SK-N-SH (cell line): ENCODE data around the gene TXNDC5. TPM values are rescaled to one million over a fixed set of nuclear protein-coding genes. Genes with fewer than 3 reads are reported as not detected.

Experiments
- CTCF ChIA-PET: fragments of 300-600, 350-600 bp; formaldehyde crosslinking; extraction: SDS; loops from one replicate; lab custom pipeline; 2021; lab: Yijun Ruan, JAX
- POLR2A ChIA-PET: fragments of 350-600 bp; sonication (Branson Sonifier 250); formaldehyde crosslinking; extraction: SDS; loops from one replicate; lab custom pipeline; 2020; ENCODE audit warnings: antibody characterized with exemption, inconsistent platforms; lab: Yijun Ruan, JAX
- DNase-seq: peaks from one replicate; pipeline ENCODE4 v3.0.0; 2012
- H2AFZ ChIP-seq: fragments of 200-600 bp; sonication (generic); 2 replicates; pipeline ENCODE4 v1.8.1; 2016; ENCODE audit warnings: antibody characterized with exemption, mild to moderate bottlenecking, low read depth
- H3F3A ChIP-seq: fragments of 200-600 bp; sonication (generic); replicated peaks from 2 replicates; pipeline ENCODE3; 2016; ENCODE audit warnings: antibody characterized with exemption, mild to moderate bottlenecking; ENCODE audit not compliant: insufficient read depth
- H3K27ac ChIP-seq, 2 experiments: fragments of 200-500 bp in 1 of 2; fragments of 200-600 bp in 1 of 2; sonication (Bioruptor generic) in 1 of 2; sonication (generic), shearing (Covaris generic) in 1 of 2; 2 replicates each; pipeline versions ENCODE4 v1.5.1 to v1.6.1; 2014 to 2016; ENCODE audit warnings: low read depth in 2 of 2, inconsistent platforms in 1 of 2, low read length in 1 of 2, mild to moderate bottlenecking in 1 of 2, mixed read lengths in 1 of 2
- H3K27me3 ChIP-seq: fragments of 200-600 bp; sonication (generic), shearing (Covaris generic); 2 replicates; pipeline ENCODE4 v1.6.1; 2016; ENCODE audit warnings: mixed run types; ENCODE audit not compliant: insufficient read depth
- H3K36me3 ChIP-seq, 2 experiments: fragments of 200-500 bp in 1 of 2; fragments of 200-600 bp in 1 of 2; sonication (Bioruptor generic) in 1 of 2; sonication (generic) in 1 of 2; replicated peaks in 1 of 2; 2 replicates each; pipeline versions ENCODE3 to v1.5.1; 2014 to 2016; ENCODE audit warnings: low read length in 1 of 2, mild to moderate bottlenecking in 1 of 2; ENCODE audit not compliant: insufficient read depth in 2 of 2, control insufficient read depth in 1 of 2
- H3K4me1 ChIP-seq, 2 experiments: fragments of 200-500 bp in 1 of 2; fragments of 200-600 bp in 1 of 2; sonication (Bioruptor generic) in 1 of 2; sonication (generic), shearing (Covaris generic) in 1 of 2; 2 replicates each; pipeline versions ENCODE4 v1.5.1 to v1.6.1; 2014 to 2016; ENCODE audit warnings: low read depth in 1 of 2, low read length in 1 of 2, mixed run types in 1 of 2; ENCODE audit not compliant: insufficient read depth in 2 of 2, control insufficient read depth in 1 of 2
- H3K4me2 ChIP-seq: fragments of 200-600 bp; sonication (generic), shearing (Covaris generic); 2 replicates; pipeline ENCODE4 v1.6.1; 2017; ENCODE audit warnings: mixed run types
- H3K4me3 ChIP-seq, 2 experiments: fragments of 200-500 bp in 1 of 2; fragments of 200-600 bp in 1 of 2; sonication (Bioruptor generic) in 1 of 2; sonication (generic), shearing (Covaris generic) in 1 of 2; 2 replicates each; pipeline versions ENCODE4 v1.5.1 to v1.8.1; 2014 to 2016; ENCODE audit warnings: low read depth in 2 of 2, inconsistent platforms in 1 of 2, low read length in 1 of 2, mild to moderate bottlenecking in 1 of 2, mixed read lengths in 1 of 2, moderate library complexity in 1 of 2
- H3K79me2 ChIP-seq: fragments of 200-600 bp; sonication (generic); 2 replicates; pipeline ENCODE4 v1.8.1; 2017; ENCODE audit warnings: mild to moderate bottlenecking; ENCODE audit not compliant: insufficient read depth
- H3K9ac ChIP-seq: fragments of 200-600 bp; sonication (generic); 2 replicates; pipeline ENCODE4 v1.6.1; 2017; ENCODE audit warnings: mixed run types
- H3K9me2 ChIP-seq: fragments of 200-600 bp; sonication (generic); 2 replicates; pipeline ENCODE4 v1.6.1; 2017; ENCODE audit warnings: mixed run types
- H3K9me3 ChIP-seq: fragments of 200-600 bp; sonication (generic); 2 replicates; pipeline ENCODE4 v1.6.1; 2017; ENCODE audit warnings: mixed run types, mild to moderate bottlenecking, moderate library complexity
- H4K20me1 ChIP-seq: fragments of 200-600 bp; sonication (generic); 2 replicates; pipeline ENCODE4 v1.6.1; 2017; ENCODE audit warnings: mild to moderate bottlenecking, mixed run types; ENCODE audit not compliant: insufficient read depth
- CHD2 ChIP-seq: fragments of 150-350 bp; IDR thresholded peaks from 2 replicates; pipeline ENCODE4 v1.6.1; 2018; ENCODE audit warnings: low read length; ENCODE audit not compliant: partially characterized antibody
- ELF1 ChIP-seq: IDR thresholded peaks from 2 replicates; pipeline ENCODE4 v1.4.0; 2012
- FOSL2 ChIP-seq: IDR thresholded peaks from 2 replicates; pipeline ENCODE4 v1.4.0; 2012; ENCODE audit warnings: low read depth, mild to moderate bottlenecking, moderate library complexity, borderline replicate concordance
- FOXJ3 ChIP-seq: sonication (generic); formaldehyde crosslinking; IDR thresholded peaks from 2 replicates; pipeline ENCODE4 v1.5.1; 2020; ENCODE audit warnings: mild to moderate bottlenecking, missing genetic modification reagents
- GABPA ChIP-seq: IDR thresholded peaks from 2 replicates; pipeline ENCODE4 v1.4.0; 2012; ENCODE audit warnings: low read depth, mild to moderate bottlenecking
- GATA2 ChIP-seq: sonication (generic); formaldehyde crosslinking; IDR thresholded peaks from 2 replicates; pipeline ENCODE4 v1.5.0; 2020; ENCODE audit warnings: mild to moderate bottlenecking, missing genetic modification reagents
- MEF2A ChIP-seq: IDR thresholded peaks from 2 replicates; pipeline ENCODE4 v1.4.0; 2012; ENCODE audit warnings: low read depth, borderline replicate concordance
- NRF1 ChIP-seq: IDR thresholded peaks from 2 replicates; pipeline ENCODE4 v1.6.1; 2012; ENCODE audit warnings: low read depth, mild to moderate bottlenecking, low read length
- RXRA ChIP-seq: IDR thresholded peaks from 2 replicates; pipeline ENCODE4 v1.4.0; 2012; ENCODE audit warnings: low read depth, mild to moderate bottlenecking, borderline replicate concordance
- YY1 ChIP-seq: IDR thresholded peaks from 2 replicates; pipeline ENCODE4 v1.4.0; 2012; ENCODE audit warnings: low read depth, mild to moderate bottlenecking
- WGBS: methylation state at CpG from one replicate; pipeline ENCODE4 v1.1.6; 2017; ENCODE audit warnings: low lambda C conversion rate; 5-methylcytosine and 5-hydroxymethylcytosine counted together
- polyA plus RNA-seq, 3 experiments: library from polyadenylated mRNA; depleted of rRNA; stranded (reverse); fragments of >200 nt; gene quantifications; 2 replicates each; pipeline ENCODE4 v1.2.3, GENCODE V29; 2012
- TF ChIP-seq, protein P1 (sequence below): IDR thresholded peaks from 2 replicates; pipeline ENCODE4 v1.4.0; 2012; ENCODE audit warnings: low read depth
- TF ChIP-seq, protein P2 (sequence below): IDR thresholded peaks from 2 replicates; pipeline ENCODE4 v1.4.0; 2012; ENCODE audit warnings: low read depth, borderline replicate concordance
- TF ChIP-seq, protein P3 (sequence below): IDR thresholded peaks from 2 replicates; pipeline ENCODE4; 2012

Gene TXNDC5
- polyA plus RNA-seq, 1 of the 3 experiments (the other 2 are of a cell fraction): 187 TPM

DNA sequence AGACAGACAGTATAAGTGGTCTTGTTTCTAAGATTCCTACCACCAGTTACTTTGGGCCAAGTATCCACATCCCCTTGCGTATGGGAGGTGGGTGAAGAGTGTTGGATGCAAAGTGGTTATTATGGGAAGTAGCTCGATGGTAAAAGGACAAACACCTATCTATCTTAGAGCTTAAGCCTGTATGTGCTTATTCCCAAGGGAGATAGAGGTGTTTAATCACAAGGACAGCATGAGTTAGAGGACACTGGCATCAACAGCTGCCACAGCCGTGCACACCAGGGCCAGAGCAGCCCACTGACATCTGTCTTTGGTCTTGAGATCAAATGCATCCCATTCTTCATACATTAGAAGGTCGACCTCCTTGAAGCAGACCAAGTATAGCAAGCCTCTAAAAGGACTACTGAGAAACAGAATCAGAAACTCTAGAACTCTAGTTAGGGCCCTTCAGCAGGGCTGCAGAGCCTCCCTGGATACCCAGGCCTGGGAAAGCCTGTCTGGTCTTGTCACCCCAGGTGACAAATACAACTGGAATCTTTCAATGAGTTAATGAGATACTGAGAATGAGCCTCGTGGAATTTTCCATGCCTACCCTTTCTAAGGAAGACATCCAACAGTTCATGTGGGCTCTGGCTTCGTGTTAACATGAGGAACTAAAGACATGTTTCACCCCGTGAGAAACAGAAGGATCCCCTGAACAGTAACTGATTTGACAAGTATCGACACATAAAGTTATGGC, 28.7 kb downstream of the TXNDC5 start:
- Histone ChIP-seq H3K4me3 (no peak overlapping the region), H3K9me2 (no peaks in the 10 kb centered on the region), H3K36me3 (peaks cover 42 to 67% of the 10 kb centered on the region in 2 experiments), H3K27me3 (no peaks in the 10 kb centered on the region), H3K4me2 (no peak overlapping the region), H3K4me1 (no peaks in the 10 kb centered on the region), H2AFZ (no peak overlapping the region), H3F3A (peaks cover 3% of the 10 kb centered on the region), H3K79me2 (no peaks in the 10 kb centered on the region; the same call in 1 of the 2 replicates), H3K27ac (no peak overlapping the region), H4K20me1 (no peaks in the 10 kb centered on the region), H3K9me3 (no peaks in the 10 kb centered on the region), H3K9ac (no peak overlapping the region)
- WGBS: 91% methylated on average over 8 of the region's 8 CpGs
- TF ChIP-seq, protein P1, sequence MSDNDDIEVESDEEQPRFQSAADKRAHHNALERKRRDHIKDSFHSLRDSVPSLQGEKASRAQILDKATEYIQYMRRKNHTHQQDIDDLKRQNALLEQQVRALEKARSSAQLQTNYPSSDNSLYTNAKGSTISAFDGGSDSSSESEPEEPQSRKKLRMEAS: no peak
- TF ChIP-seq GATA2 (CRISPR knock-in tag): no peak
- TF ChIP-seq, protein P2, sequence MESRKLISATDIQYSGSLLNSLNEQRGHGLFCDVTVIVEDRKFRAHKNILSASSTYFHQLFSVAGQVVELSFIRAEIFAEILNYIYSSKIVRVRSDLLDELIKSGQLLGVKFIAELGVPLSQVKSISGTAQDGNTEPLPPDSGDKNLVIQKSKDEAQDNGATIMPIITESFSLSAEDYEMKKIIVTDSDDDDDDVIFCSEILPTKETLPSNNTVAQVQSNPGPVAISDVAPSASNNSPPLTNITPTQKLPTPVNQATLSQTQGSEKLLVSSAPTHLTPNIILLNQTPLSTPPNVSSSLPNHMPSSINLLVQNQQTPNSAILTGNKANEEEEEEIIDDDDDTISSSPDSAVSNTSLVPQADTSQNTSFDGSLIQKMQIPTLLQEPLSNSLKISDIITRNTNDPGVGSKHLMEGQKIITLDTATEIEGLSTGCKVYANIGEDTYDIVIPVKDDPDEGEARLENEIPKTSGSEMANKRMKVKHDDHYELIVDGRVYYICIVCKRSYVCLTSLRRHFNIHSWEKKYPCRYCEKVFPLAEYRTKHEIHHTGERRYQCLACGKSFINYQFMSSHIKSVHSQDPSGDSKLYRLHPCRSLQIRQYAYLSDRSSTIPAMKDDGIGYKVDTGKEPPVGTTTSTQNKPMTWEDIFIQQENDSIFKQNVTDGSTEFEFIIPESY: no peak
- TF ChIP-seq NRF1: no peak
- TF ChIP-seq GABPA: no peak
- TF ChIP-seq, protein P3, sequence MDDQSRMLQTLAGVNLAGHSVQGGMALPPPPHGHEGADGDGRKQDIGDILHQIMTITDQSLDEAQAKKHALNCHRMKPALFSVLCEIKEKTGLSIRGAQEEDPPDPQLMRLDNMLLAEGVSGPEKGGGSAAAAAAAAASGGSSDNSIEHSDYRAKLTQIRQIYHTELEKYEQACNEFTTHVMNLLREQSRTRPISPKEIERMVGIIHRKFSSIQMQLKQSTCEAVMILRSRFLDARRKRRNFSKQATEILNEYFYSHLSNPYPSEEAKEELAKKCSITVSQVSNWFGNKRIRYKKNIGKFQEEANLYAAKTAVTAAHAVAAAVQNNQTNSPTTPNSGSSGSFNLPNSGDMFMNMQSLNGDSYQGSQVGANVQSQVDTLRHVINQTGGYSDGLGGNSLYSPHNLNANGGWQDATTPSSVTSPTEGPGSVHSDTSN: no peak
- no peak for TF ChIP-seq ELF1
- no peak for TF ChIP-seq FOXJ3 (CRISPR knock-in tag)
- no peak for TF ChIP-seq MEF2A
- CTCF ChIA-PET: interaction anchor here (0.6 kb wide), 1 partner anchor 480 kb away, joined by 3 read pairs; no protein-coding TSS in a partner anchor
- DNase-seq: no peak
- POLR2A ChIA-PET: no interaction called here

DNA sequence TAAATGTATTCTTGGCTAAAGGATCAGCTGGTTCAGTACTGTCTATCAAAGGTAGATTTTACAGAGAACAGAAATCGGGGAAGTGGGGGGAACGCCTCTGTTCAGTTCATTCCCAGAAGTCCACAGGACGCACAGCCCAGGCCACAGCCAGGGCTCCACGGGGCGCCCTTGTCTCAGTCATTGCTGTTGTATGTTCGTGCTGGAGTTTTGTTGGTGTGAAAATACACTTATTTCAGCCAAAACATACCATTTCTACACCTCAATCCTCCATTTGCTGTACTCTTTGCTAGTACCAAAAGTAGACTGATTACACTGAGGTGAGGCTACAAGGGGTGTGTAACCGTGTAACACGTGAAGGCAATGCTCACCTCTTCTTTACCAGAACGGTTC, 29.9 kb downstream of the TXNDC5 start:
- Histone ChIP-seq H3K36me3 (peaks cover 34 to 55% of the 10 kb centered on the region in 2 experiments), H3K4me3 (no peak overlapping the region)
- WGBS: 93% methylated on average over 9 of the region's 9 CpGs

More for the DNA sequence above, 29.9 kb downstream of the TXNDC5 start:
- Histone ChIP-seq H3K4me1 (no peaks in the 10 kb centered on the region), H3K9ac (no peak overlapping the region), H3K9me3 (no peaks in the 10 kb centered on the region), H3F3A (peaks cover 3% of the 10 kb centered on the region), H3K79me2 (no peaks in the 10 kb centered on the region), H4K20me1 (no peaks in the 10 kb centered on the region), H3K4me2 (no peak overlapping the region), H3K27ac (no peak overlapping the region), H3K27me3 (no peaks in the 10 kb centered on the region), H3K9me2 (no peaks in the 10 kb centered on the region), H2AFZ (no peak overlapping the region)
- ChIA-PET POLR2A (no interaction called here), CTCF (interaction anchor here (0.7 kb wide), 1 partner anchor 14 kb away, joined by 3 read pairs; no protein-coding TSS in a partner anchor)
- no peak for DNase-seq
- no peak for TF ChIP-seq GABPA
- TF ChIP-seq FOSL2: no peak
- no peak for TF ChIP-seq RXRA
- no peak for TF ChIP-seq YY1
- TF ChIP-seq CHD2: no peak
